ENCODE results near the gene PTGIS.

Gene PTGIS

DNA sequence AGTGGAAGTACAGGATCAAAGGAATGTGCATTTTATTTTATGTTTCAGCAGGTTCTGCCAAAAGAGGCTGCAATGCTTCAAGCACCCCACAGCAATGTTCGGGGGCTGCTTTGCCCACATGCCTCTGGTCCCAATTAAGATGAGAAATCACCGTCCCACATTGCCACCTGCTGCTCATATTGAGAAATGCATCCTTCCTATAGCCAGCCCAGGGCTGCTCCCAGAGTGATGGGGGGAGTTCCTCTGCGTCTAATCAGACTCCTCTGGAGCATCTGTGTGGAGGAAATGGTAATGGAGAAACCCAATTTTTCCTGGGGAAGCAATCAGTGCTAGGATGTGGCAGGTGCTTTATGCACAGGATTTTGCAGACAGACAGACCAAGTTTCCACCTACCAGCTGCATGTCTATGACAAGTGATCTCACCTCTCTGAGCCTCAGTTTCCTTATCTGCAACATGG, 33.7 kb downstream of the PTGIS start:
- no peak overlapping the region for H3K4me3 ChIP-seq (replicated peaks; ENCODE audit: low read depth, low read length)
- DNase-seq (ENCODE audit: extremely low read depth, low read depth): no peak
- TF ChIP-seq, protein P1, sequence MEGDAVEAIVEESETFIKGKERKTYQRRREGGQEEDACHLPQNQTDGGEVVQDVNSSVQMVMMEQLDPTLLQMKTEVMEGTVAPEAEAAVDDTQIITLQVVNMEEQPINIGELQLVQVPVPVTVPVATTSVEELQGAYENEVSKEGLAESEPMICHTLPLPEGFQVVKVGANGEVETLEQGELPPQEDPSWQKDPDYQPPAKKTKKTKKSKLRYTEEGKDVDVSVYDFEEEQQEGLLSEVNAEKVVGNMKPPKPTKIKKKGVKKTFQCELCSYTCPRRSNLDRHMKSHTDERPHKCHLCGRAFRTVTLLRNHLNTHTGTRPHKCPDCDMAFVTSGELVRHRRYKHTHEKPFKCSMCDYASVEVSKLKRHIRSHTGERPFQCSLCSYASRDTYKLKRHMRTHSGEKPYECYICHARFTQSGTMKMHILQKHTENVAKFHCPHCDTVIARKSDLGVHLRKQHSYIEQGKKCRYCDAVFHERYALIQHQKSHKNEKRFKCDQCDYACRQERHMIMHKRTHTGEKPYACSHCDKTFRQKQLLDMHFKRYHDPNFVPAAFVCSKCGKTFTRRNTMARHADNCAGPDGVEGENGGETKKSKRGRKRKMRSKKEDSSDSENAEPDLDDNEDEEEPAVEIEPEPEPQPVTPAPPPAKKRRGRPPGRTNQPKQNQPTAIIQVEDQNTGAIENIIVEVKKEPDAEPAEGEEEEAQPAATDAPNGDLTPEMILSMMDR (IDR thresholded peaks at IDR 0.05; ENCODE audit: low read depth, low read length, missing control alignments): peak; percentile 74

DNA sequence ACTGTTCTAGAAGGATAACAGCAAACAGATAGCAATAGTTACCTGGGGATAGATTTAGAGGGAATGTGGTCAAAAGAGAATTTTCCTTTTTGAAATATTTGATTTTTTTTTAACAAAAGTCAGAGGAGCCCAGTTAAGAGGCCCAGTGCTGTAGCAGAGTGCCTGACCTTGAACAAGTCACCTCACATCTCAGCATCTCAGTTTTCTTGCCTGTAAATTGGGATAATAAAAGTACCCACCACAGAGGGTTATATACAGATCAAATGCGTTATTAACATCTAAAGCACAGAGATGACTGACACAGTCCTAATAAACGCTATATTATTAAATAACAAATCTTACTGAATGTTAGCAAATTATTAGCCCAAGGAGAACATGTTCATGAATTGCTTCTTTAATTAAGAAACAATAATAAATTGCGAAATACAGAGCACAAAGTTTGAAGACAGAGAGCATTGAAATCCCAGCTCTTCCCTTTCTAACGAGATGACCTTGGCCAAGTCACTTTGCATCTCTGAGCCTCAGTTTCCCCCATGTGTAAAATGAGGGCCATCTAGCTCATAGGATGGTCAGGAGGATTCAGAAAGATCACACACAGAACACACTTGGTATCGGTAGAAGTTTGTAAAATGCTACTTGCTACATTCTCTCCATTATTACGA, 35.5 kb downstream of the PTGIS start:
- no peak overlapping the region for H3K4me3 ChIP-seq (replicated peaks; ENCODE audit: low read depth, low read length)
- DNase-seq (ENCODE audit: extremely low read depth, low read depth): no peak
- TF ChIP-seq, protein P1 (IDR thresholded peaks at IDR 0.05; ENCODE audit: low read depth, low read length, missing control alignments): no peak

DNA sequence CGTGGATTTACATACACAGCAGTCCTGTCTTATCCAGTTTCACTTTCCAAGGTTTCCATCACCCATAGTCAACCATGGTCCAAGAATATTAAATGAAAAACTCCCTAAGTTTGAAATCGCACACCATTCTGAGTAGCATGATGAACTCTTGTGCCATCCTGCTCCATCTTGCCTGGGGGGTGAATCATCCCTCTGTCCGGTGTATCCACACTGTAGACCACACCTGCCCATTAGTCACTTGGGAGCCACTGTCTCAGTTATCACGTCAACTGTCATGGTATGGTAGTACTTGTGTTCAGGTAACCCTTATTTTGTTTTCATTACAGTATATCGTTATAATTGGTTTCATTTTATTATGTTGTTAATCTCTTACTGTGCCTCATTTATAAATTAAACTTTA, 38.5 kb downstream of the PTGIS start:
- TF ChIP-seq, protein P1 (IDR thresholded peaks at IDR 0.05; ENCODE audit: low read depth, low read length, missing control alignments): no peak
- no peak for DNase-seq (ENCODE audit: extremely low read depth, low read depth)
- no peak overlapping the region for H3K4me3 ChIP-seq (replicated peaks; ENCODE audit: low read depth, low read length)

DNA sequence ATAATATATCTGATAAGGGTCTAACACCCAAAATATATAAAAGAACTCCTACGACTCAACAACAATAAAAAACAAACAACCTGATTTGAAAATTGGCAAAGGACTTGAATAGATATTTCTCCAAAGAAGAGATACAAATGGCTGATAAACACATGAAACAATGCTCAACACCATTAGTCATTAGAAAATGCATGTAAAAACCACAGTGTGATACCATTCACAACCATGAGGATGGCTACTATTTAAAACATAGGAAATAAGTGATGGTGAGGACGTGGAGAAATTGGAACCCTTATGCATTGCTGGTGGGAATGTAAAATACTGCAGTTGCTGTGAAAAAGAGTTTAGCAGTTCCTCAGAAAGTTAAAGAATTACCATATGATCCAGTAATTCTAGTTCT, 41.4 kb downstream of the PTGIS start:
- TF ChIP-seq, protein P1 (IDR thresholded peaks at IDR 0.05; ENCODE audit: low read depth, low read length, missing control alignments): no peak
- H3K4me3 ChIP-seq (replicated peaks; ENCODE audit: low read depth, low read length): no peak overlapping the region
- DNase-seq (ENCODE audit: extremely low read depth, low read depth): no peak

DNA sequence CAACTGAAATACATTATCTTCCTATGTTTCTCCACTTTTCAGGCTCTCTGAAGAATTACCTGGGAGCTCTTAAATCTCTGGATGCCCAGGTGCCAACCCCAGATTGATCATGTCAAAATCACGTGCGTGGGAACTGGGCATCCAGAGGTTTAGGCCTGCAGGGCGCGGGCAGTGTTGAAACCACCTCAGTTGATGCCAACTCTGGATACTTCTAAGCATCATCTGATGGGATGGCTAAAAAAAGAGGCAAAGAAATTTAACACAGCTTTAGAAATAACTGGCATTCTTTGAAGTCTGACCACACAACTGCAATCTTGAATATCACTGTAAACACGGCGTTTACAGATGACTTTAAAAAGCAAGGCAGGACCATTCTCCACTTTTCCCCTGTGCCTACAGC, 41.9 kb downstream of the PTGIS start:
- DNase-seq (ENCODE audit: extremely low read depth, low read depth): no peak
- TF ChIP-seq, protein P1 (IDR thresholded peaks at IDR 0.05; ENCODE audit: low read depth, low read length, missing control alignments): no peak

DNA sequence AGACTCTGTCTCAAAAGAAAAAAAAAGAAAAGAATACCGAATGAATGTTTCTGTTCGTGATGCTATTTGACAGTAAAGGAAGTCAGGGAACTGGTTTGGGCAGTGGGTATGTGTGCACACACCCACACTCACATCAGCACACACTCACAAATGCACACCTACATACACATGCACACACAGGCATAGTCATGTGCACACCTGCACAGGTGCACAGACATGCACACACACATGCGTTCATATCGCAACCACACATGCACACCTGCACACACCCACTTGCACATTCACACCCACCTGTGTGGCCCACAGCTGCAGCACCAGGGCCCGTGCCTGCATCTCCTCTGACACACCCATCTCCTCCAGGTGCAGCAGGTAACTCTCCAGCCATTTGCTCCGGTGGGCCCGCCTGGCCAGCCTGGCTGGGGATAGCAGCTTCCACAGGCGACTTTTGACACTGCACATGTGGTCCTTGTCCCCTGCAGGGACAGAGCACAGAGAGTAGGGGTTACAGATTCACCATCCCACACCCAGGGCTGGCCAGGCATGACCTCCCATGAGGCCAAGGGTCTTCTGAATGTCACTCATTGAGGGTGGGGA, 44.1 kb downstream of the PTGIS start:
- H3K4me3 ChIP-seq (replicated peaks; ENCODE audit: low read depth, low read length): no peak overlapping the region
- TF ChIP-seq, protein P1 (IDR thresholded peaks at IDR 0.05; ENCODE audit: low read depth, low read length, missing control alignments): no peak
- DNase-seq (ENCODE audit: extremely low read depth, low read depth): no peak

More for the DNA sequence above, 41.9 kb downstream of the PTGIS start:
- no peak overlapping the region for H3K4me3 ChIP-seq (replicated peaks; ENCODE audit: low read depth, low read length)

Data from HFF-Myc (cell line).